PC-3 (cell line): Measurements from ENCODE around the gene POLR1C. TPM values are rescaled to one million over a fixed set of nuclear protein-coding genes. Genes with fewer than 3 reads are reported as not detected.

Source experiments
- ATAC-seq: fragments of 200-7000 bp; cut with Tn5 transposase; 2 replicates; pipeline ENCODE4 v1.9.1; 2020; ENCODE audit warnings: mild to moderate bottlenecking, moderate library complexity
- BruUV-seq: library from RNA; stranded (reverse); fragments of 400-500 nt; replicated peaks from 2 replicates; lab custom pipeline; 2021; lab: Mats Ljungman, UMichigan
- CTCF ChIA-PET: fragments of 300-600 bp; sonication (Branson Sonifier 250); formaldehyde crosslinking; loops from one replicate; lab custom pipeline; 2022; ENCODE audit warnings: antibody characterized with exemption; lab: Charles Lee
- POLR2A ChIA-PET: fragments of 300-600 bp; sonication (Branson Sonifier 250); formaldehyde crosslinking; loops from one replicate; lab custom pipeline; 2022; ENCODE audit warnings: antibody characterized with exemption; ENCODE audit not compliant: unreplicated experiment; lab: Charles Lee
- DNase-seq: peaks from one replicate; pipeline ENCODE4 v3.0.0-alpha.2; 2015
- H2AFZ ChIP-seq: fragments of 300-600 bp; sonication (generic); 2 replicates; pipeline ENCODE4 v1.6.0; 2016; ENCODE audit warnings: antibody characterized with exemption, low read length
- H3F3A ChIP-seq: fragments of 300-600 bp; sonication (generic); one replicate; pipeline ENCODE4 v1.6.0; 2017; ENCODE audit warnings: antibody characterized with exemption, low read length, control low read depth, mild to moderate bottlenecking; ENCODE audit not compliant: unreplicated experiment
- H3K27ac ChIP-seq: fragments of 300-600 bp; sonication (generic); 2 replicates; pipeline ENCODE4 v1.5.1; 2016; ENCODE audit warnings: mild to moderate bottlenecking, low read length
- H3K27me3 ChIP-seq: fragments of 300-600 bp; sonication (generic); 2 replicates; pipeline ENCODE4 v1.6.1; 2016; ENCODE audit warnings: low read length, mixed read lengths
- H3K36me3 ChIP-seq: fragments of 300-600 bp; sonication (generic); 2 replicates; pipeline ENCODE4 v1.6.1; 2016; ENCODE audit warnings: low read depth, mixed run types, low read length, mixed read lengths
- H3K4me1 ChIP-seq: fragments of 300-600 bp; sonication (generic); 2 replicates; pipeline ENCODE4 v1.5.1; 2016; ENCODE audit warnings: low read length; ENCODE audit not compliant: insufficient read depth
- H3K4me2 ChIP-seq: fragments of 300-600 bp; sonication (generic); 2 replicates; pipeline ENCODE4 v1.6.0; 2016; ENCODE audit warnings: low read length
- H3K4me3 ChIP-seq: fragments of 300-600 bp; sonication (generic); 2 replicates; pipeline ENCODE4 v1.5.1; 2016; ENCODE audit warnings: mild to moderate bottlenecking, low read length, mixed read lengths
- H3K79me2 ChIP-seq: fragments of 300-600 bp; sonication (generic); 2 replicates; pipeline ENCODE4 v1.6.1; 2017; ENCODE audit warnings: low read length, mixed read lengths
- H3K9ac ChIP-seq: fragments of 300-600 bp; sonication (generic); 2 replicates; pipeline ENCODE4 v1.6.0; 2016; ENCODE audit warnings: mild to moderate bottlenecking, low read length
- H3K9me2 ChIP-seq: fragments of 300-600 bp; sonication (generic); replicated peaks from 2 replicates; pipeline ENCODE4 v1.6.1; 2016; ENCODE audit warnings: mixed run types, low read length, mixed read lengths
- H3K9me3 ChIP-seq: fragments of 300-600 bp; sonication (generic); 2 replicates; pipeline ENCODE4 v1.6.1; 2016; ENCODE audit warnings: low read length, mixed read lengths
- H4K20me1 ChIP-seq: fragments of 300-600 bp; sonication (generic); 2 replicates; pipeline ENCODE4 v1.6.1; 2016; ENCODE audit warnings: low read length, mixed read lengths
- EZH2 ChIP-seq: fragments of 300-600 bp; sonication (generic); IDR thresholded peaks from one replicate; pipeline ENCODE4 v1.6.1; 2017; ENCODE audit warnings: antibody characterized with exemption, mild to moderate bottlenecking, low read length; ENCODE audit not compliant: unreplicated experiment
- EZH2phosphoT487 ChIP-seq: fragments of 300-600 bp; sonication (generic); IDR thresholded peaks from 2 replicates; pipeline ENCODE4 v1.6.1; 2018; ENCODE audit warnings: mild to moderate bottlenecking, antibody characterized with exemption, low read length, borderline replicate concordance
- intact Hi-C: fragments of 100-400 bp; cut with micrococcal nuclease; formaldehyde crosslinking; loops from 2 replicates; pipeline ENCODE4 v1.9.0; 2023
- total RNA-seq: library from RNA; depleted of rRNA; stranded (reverse); fragments of >200 nt; gene quantifications from 2 replicates; pipeline ENCODE4 v1.2.3, GENCODE V29; 2014
- TF ChIP-seq, protein P1 (sequence below): fragments of 300-600 bp; sonication (generic); conservative IDR thresholded peaks from 2 replicates; pipeline ENCODE4 v1.5.1; 2017; ENCODE audit warnings: antibody characterized with exemption, low read depth, mild to moderate bottlenecking, low read length

The POLR1C gene
- total RNA-seq, 1 experiment from 2014 or later, result 61.4 TPM

DNA sequence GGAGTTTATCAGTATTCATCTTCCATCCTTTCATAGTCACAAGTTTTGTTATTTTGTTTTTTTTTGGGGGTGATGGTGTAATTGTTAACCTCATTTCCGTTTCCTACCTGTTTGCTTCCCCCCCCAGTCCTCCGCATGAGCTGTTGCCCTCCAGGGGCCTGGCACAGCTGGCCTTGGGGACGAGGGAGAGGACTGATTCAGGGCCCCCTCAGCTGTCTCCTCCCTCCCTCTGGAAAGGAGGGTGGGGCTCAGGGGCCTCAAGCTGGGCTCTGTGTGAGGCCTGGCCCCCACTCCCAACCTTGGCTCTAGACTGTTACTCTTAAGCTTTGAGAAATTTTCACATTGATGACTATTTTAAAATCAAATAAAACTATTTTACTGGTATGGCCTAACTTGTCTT, 10.7 kb upstream of the POLR1C start:
- peaks cover 7% of the 10 kb centered on the region; the same call in 1 of the 2 replicates for H3K36me3 ChIP-seq
- H2AFZ ChIP-seq, result no peak overlapping the region
- ATAC-seq (no peak), DNase-seq (no peak)
- TF ChIP-seq EZH2 (no peak), EZH2phosphoT487 (no peak)
- TF ChIP-seq, protein P1, sequence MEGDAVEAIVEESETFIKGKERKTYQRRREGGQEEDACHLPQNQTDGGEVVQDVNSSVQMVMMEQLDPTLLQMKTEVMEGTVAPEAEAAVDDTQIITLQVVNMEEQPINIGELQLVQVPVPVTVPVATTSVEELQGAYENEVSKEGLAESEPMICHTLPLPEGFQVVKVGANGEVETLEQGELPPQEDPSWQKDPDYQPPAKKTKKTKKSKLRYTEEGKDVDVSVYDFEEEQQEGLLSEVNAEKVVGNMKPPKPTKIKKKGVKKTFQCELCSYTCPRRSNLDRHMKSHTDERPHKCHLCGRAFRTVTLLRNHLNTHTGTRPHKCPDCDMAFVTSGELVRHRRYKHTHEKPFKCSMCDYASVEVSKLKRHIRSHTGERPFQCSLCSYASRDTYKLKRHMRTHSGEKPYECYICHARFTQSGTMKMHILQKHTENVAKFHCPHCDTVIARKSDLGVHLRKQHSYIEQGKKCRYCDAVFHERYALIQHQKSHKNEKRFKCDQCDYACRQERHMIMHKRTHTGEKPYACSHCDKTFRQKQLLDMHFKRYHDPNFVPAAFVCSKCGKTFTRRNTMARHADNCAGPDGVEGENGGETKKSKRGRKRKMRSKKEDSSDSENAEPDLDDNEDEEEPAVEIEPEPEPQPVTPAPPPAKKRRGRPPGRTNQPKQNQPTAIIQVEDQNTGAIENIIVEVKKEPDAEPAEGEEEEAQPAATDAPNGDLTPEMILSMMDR, result no peak
- POLR2A ChIA-PET, result interaction anchor here (0.6 kb wide), 1 partner anchor 69 kb away, joined by 6 read pairs; no protein-coding TSS in a partner anchor
- no peaks in the 10 kb centered on the region for H3K27me3 ChIP-seq
- no peaks in the 10 kb centered on the region for H3K9me3 ChIP-seq
- no TSS peak for BruUV-seq
- no peak overlapping the region for H3K9ac ChIP-seq
- H3K9me2 ChIP-seq, result no peaks in the 10 kb centered on the region
- peaks cover 7% of the 10 kb centered on the region for H3K4me1 ChIP-seq
- CTCF ChIA-PET, result interaction anchor here (0.6 to 0.8 kb wide), 3 partner anchors 22 to 171 kb away, joined by 4 to 6 read pairs (median 6); no protein-coding TSS in a partner anchor
- H3K4me2 ChIP-seq, result no peak overlapping the region
- no peaks in the 10 kb centered on the region for H3K79me2 ChIP-seq
- no peak overlapping the region for H3K27ac ChIP-seq
- H4K20me1 ChIP-seq, result no peaks in the 10 kb centered on the region
- no peaks in the 10 kb centered on the region for H3F3A ChIP-seq
- intact Hi-C loops, result loop anchor here (1.0 to 10.0 kb wide), 4 partner anchors 52 to 244 kb away; partner anchors contain the start of gene ZNF318
- H3K4me3 ChIP-seq, result no peak overlapping the region

DNA sequence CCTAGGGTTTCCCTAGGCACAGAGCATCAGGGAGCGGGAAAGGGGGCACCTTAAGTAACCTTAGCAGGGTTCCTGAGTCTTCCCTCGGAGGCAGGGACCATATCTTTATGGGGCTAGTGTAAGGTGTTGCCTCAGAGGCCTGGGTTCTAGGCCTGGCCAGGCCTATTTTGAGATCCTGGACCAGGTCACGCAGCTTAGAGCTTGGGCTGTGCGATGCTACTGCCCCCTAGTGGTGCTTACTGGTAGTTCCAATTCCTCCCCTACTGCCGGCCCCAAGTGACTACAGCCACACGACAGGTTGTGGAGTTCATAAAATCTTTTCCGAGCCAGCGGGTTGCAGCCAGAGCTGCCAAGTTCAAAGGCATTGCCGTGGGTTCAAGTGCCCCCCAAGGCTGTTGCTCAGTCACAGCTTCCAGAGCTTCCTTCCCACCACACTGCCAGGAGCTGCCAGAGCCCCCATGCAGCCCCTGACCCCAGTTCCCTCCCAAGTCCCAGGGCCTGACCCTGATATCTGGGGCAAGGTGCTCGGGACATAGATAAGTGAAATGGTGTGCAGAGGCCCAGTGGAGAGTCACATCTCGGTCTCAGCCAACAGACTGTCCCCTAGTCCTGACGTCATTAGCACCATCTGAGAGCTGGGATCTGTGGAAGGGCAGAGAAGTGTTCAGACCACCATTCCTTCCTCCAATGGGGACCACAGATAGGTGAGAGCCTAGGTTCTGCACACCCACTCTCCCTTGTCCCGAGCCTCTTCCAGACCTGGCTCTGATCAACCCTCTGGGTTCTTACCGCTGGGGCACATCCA, 10.0 kb upstream of the POLR1C start:
- peak; percentile 89 for DNase-seq
- H3K79me2 ChIP-seq, result no peaks in the 10 kb centered on the region
- intact Hi-C loops, result loop anchor here (1.0 to 10.0 kb wide), 4 partner anchors 53 to 245 kb away; partner anchors contain the start of gene ZNF318
- H3K4me1 ChIP-seq, result peaks cover 7% of the 10 kb centered on the region
- H3K9me3 ChIP-seq, result no peaks in the 10 kb centered on the region
- H3K4me3 ChIP-seq, result no peak overlapping the region
- peaks cover 5% of the 10 kb centered on the region for H3F3A ChIP-seq
- H3K27me3 ChIP-seq, result no peaks in the 10 kb centered on the region
- H3K9ac ChIP-seq, result no peak overlapping the region
- H2AFZ ChIP-seq, result no peak overlapping the region
- POLR2A ChIA-PET, result interaction anchor here (0.6 kb wide), 2 partner anchors 69 to 145 kb away, joined by 3 to 6 read pairs; no protein-coding TSS in a partner anchor
- no peak for TF ChIP-seq EZH2phosphoT487
- TF ChIP-seq, protein P1, result peak; percentile 94
- peak; percentile 59 for ATAC-seq
- H3K27ac ChIP-seq, result no peak overlapping the region
- no peaks in the 10 kb centered on the region for H4K20me1 ChIP-seq
- H3K36me3 ChIP-seq, result peaks cover 7% of the 10 kb centered on the region; the same call in 1 of the 2 replicates
- BruUV-seq, result no TSS peak
- CTCF ChIA-PET, result no interaction called here
- H3K9me2 ChIP-seq, result no peaks in the 10 kb centered on the region
- H3K4me2 ChIP-seq, result no peak overlapping the region
